Left hindlimb (tissue), 1 donor: ENCODE measurements around the gene OR4N5.
"Not testable (repeated sequence)": the region's sequence is repeated elsewhere in the genome, so short reads cannot be mapped to it uniquely, and the experiment has no call there.

Experiments used
- DNase-seq: peaks from one replicate; pipeline ENCODE4 v3.0.0-alpha.2; 2018

OR4N5 gene, protein sequence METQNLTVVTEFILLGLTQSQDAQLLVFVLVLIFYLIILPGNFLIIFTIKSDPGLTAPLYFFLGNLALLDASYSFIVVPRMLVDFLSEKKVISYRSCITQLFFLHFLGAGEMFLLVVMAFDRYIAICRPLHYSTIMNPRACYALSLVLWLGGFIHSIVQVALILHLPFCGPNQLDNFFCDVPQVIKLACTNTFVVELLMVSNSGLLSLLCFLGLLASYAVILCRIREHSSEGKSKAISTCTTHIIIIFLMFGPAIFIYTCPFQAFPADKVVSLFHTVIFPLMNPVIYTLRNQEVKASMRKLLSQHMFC

DNA sequence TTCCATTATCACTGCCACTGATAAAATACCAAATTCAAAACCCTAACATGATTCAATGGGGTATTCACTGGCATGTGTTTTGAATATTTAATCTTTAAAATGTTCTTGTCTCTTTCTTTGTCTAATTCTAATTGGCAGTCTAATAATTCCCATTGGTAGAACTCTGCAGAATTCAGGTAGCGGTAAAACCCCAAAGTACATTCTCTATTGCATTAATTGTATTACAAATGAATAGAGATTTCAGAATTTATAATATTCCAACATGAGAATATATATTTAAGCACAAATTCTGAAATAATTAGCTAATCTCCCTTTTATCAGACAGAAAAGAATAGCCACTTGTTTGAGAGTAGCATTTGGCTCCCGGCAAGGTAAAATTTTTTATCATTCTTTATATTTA, at the start of gene OR4N5:
Gene OR4N5, plus strand, starts transcription at position 301 of the 400 bp plus-strand sequence. CDS start 4,916 bp downstream, outside the sequence.
- no peak for DNase-seq

DNA sequence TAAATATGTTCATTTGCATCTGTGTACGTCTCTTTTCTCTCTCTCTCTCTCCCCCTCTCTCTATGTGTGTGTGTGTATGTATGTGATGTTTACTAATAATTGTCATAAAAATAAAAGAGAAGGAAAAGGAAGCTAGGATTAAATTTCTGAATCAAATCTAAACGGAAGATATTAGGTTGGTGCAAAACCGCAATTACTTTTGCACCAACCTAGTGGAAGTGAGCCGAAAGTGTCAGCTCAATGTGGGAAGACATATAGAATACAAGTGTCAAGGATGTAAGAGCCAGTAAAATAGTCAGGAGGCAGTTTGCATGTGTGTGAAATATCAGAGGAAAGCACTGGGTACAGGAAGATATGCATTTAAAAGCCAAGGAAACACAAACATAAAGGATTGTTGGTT, 46.6 kb upstream of the OR4N5 start:
- no peak for DNase-seq

DNA sequence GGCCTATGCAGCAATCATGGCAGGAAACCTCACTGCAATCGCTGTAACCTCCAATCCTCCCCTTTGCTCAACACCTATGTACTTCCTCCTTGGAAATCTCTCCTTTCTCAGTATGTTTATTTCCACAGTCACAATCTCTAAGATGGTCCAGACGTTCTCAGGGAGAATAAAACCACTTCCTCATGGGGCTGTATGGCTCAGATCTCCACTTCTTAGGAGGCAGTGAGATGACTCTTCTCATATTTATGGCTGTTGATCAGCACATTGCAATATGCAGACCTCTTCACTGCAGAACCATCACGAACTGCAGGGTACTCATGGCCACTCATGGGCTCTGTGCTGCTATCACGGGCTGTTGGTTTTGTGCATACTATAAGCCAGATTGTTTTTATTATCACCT, 45.2 kb upstream of the OR4N5 start:
- DNase-seq: no peak

DNA sequence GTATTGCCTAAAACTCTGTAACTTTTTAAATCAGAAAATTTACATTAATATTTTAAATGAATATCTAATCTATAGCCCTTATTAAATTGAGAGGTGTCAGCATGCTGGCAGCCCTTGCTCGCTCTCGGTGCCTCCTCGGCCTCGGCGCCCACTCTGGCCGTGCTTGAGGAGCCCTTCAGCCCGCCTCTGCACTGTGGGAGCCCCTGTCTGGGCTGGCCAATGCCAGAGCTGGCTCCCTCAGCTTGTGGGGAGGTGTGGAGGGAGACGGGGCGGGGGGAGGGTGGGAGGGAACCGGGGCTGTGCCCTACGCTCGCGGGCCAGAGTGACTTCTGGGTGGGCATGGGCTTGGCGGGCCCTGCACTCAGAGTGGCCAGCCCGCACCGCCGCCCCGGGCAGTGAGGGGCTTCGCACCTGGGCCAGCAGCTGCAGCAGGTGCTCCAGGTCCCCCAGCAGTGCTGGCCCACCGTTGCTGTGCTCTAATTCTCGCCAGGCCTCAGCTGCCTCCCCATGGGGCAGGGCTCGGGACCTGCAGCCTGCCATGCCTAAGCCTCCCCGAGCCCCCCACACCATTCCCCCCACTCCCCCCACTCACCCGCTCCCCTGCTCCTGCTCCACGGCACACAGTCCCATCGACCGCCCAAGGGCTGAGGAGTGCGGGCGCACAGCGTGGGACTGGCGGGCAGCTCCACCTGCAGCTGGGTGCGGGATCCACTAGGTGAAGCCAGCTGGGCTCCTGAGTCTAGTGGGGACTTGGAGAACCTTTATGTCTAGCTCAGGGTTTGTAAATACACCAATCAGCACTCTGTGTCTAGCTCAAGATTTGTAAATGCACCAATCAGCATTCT, 39.5 kb upstream of the OR4N5 start:
- DNase-seq: not testable (repeated sequence)

DNA sequence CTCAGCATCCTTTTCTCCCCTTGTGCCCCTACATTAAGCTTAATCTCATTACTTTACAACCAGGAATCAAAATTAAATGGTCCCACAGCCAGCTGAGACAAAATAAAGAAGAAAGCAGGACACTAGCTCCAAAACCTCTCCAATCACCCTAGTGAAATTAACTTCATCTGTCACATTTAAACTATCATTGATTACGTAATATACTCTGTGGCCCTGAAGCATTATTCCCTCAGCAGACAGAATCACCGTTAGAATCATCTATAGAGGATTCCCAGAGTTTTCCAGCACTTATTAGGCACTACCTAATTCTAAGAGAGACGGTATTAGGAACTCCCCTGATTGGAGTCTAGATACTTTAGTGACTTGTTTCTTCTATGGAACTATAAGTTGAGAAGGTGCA, 28.2 kb upstream of the OR4N5 start, which contains the start of gene OR4K17:
Gene OR4K17, plus strand, starts transcription at position 302 of the 400 bp plus-strand sequence. CDS start 6,761 bp downstream, outside the sequence.
- DNase-seq: no peak

DNA sequence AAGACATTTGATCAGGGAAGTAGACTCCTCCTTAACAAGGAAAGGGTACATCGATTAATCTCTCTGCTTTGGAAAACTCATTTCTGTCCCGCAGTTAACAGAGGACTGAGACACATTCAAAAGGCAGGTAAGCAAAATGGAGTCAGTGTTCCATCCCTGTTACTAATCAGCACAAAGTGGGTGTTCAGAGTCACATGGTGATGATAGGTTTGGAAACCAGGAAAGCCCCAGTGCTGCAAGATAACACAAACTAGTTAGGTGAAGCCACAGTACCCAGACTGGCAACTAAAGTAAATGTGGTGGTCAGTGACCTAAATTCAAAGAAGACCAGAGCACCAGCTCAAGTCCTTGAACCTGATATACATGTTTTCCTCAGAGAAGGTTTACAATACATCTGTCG, 26.3 kb upstream of the OR4N5 start:
- DNase-seq: no peak

- no peak for DNase-seq
These were observed 21.9 kb upstream of the OR4N5 start for GRCh38 chr14:20116748-20117147.

- DNase-seq: no peak
These were observed 19.8 kb upstream of the OR4N5 start for GRCh38 chr14:20118795-20119194.

DNA sequence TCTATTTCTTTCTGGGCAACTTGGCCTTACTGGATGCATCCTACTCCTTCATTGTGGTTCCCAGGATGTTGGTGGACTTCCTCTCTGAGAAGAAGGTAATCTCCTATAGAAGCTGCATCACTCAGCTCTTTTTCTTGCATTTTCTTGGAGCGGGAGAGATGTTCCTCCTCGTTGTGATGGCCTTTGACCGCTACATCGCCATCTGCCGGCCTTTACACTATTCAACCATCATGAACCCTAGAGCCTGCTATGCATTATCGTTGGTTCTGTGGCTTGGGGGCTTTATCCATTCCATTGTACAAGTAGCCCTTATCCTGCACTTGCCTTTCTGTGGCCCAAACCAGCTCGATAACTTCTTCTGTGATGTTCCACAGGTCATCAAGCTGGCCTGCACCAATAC, 5.3 kb downstream of the OR4N5 start:
- no peak for DNase-seq

DNA sequence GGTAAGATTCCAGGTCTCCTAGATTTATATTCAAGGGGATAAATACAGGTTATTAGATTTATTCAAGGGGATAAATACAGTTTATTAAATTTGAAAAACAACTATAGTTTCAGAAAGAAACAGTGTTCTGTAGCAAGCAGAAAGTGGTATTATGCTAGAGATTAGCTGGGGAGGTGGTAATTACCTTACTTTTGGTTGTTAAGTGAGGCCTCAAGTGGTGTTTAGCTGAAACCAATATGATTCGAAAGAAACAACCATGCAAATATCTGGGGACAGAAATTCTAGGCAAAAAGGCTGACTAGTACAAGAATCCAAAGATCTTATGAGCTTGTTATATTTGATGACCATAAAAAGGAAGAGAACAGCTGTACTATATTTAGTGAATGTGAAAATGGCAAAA, 6.2 kb downstream of the OR4N5 start:
- no peak for DNase-seq

GRCh38 chr14:20164462-20164861, 25.8 kb downstream of the OR4N5 start:
- no peak for DNase-seq

DNA sequence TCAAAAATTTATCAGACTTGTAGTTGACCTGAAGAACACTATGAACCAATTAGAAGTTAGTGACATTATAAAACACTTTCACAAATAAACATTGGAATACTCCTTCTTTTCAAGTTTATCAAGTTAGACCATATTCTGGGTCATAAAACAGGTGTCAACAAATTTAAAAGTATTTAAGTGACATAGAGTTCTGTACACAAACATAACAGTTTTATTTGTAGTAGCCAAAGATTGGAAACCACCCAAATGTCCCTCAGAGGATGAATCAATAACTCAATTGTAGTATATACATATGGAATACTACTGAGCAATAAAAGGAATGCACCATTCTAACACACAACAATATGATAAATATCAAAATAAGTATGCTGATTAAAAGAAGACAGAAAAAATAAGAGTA, 28.5 kb downstream of the OR4N5 start:
- DNase-seq: no peak

DNA sequence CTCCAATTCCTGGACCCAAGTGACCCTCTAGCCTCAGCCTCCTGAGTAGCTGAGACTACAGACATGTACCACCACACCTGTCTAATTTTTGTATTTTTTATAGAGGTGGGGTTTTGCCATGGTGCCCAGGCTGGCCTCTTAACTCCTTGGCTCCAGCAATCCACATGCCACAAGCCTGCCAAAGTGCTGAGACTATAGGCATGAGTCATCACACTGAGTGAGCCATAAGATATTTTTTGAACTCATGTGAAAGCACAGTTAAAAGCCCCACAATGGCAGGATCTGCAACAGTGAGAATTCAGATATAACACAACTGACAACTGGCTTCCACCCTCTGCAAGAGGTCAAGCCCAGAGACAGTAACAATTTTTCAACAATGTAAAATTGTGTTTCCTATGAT, 31.2 kb downstream of the OR4N5 start:
- not testable (repeated sequence) for DNase-seq

DNA sequence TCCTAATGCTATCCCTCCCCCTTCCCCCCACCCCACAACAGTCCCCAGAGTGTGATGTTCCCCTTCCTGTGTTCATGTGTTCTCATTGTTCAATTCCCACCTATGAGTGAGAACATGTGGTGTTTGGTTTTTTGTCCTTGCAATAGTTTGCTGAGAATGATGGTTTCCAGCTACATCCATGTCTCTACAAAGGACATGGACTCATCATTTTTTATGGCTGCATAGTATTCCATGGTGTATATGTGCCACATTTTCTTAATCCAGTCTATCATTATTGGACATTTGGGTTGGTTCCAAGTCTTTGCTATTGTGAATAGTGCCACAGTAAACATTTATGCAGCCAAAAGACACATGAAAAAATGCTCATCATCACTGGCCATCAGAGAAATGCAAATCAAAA, 35.6 kb downstream of the OR4N5 start:
- not testable (repeated sequence) for DNase-seq

- DNase-seq: no peak
These were observed 37.7 kb downstream of the OR4N5 start for GRCh38 chr14:20176330-20176729.

- no peak for DNase-seq
These were observed 38.9 kb downstream of the OR4N5 start for GRCh38 chr14:20177433-20177974.

GRCh38 chr14:20179218-20179617, 40.6 kb downstream of the OR4N5 start:
- no peak for DNase-seq

- DNase-seq: no peak
These were observed 41.3 kb downstream of the OR4N5 start for GRCh38 chr14:20179880-20180279.

DNA sequence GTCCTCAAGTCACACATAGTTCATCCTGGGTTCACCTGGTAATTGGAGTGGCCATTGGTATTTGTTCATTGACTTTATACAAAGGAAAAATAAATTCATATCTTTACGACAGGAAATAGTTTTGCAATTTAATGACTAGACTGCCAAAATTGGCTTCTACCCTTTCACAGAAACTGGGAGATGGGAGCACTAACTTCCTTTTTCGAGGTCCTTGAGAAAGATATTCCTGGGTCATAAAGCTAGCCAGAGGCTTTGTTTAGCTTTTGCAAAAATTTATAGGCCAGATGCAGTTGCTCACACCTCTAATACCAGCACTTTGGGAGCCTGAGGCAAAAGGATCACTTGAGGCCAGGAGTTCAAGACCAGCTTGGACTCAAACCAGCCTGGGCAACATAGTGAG, 41.9 kb downstream of the OR4N5 start:
- DNase-seq: no peak

GRCh38 chr14:20184181-20184580, 45.6 kb downstream of the OR4N5 start:
- no peak for DNase-seq

- no peak for DNase-seq
These were observed 52.0 kb downstream of the OR4N5 start, which contains the start of gene OR11G2 for GRCh38 chr14:20190596-20190995. Gene OR11G2 (plus strand): TSS chr14:20190896. CDS start chr14:20197438, 6,542 bp downstream.

DNA sequence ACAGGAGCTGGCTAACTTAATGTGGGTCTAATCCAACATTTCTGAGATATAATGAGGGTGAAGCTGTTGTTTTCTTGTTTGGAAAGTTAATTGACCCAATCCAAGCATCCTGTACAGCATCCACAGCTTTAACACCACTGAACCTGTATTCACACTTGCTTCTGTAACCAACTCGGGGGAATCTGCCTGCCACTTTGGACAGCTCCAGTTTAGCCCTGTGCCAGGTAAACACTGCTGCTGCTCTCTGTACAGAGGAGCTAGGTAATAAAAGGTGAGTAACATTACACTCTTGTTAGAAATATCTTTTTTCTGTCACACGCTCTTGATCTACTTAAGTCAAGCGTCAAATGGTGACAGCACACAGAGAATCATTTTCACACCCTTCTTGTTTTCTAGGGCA, 52.8 kb downstream of the OR4N5 start:
- DNase-seq: no peak

GRCh38 chr14:20194101-20194500, 55.5 kb downstream of the OR4N5 start:
- no peak for DNase-seq
